HL-60 (cell line): Measurements from ENCODE around the gene FOXN1.

ENCODE experiments used
- DNase-seq, 2 experiments: peaks; one replicate each; pipeline ENCODE4 v3.0.0-alpha.2; 2010 to 2020; ENCODE audit warnings: low read depth in 1 of 2, low spot score in 1 of 2
- H3K27ac ChIP-seq: fragments of 250-450 bp; sonication (Bioruptor Pico); replicated peaks from 2 replicates; pipeline ENCODE4 v1.5.1; 2020; ENCODE audit warnings: mild to moderate bottlenecking, moderate library complexity
- H3K27me3 ChIP-seq: fragments of 250-450 bp; sonication (Bioruptor Pico); 2 replicates; pipeline ENCODE4 v1.5.1; 2021; ENCODE audit warnings: mild to moderate bottlenecking, moderate library complexity; ENCODE audit not compliant: insufficient read depth, poor library complexity, severe bottlenecking
- H3K4me3 ChIP-seq: replicated peaks from 2 replicates; pipeline ENCODE4 v1.5.1; 2011; ENCODE audit warnings: mild to moderate bottlenecking, control low read depth, low read length; ENCODE audit not compliant: insufficient read depth
- CTCF ChIP-seq: IDR thresholded peaks from one replicate; pipeline ENCODE4 v1.5.1; 2011; ENCODE audit warnings: low read length, control low read depth, inconsistent platforms; ENCODE audit not compliant: insufficient read depth
- GABPA ChIP-seq: IDR thresholded peaks from 2 replicates; pipeline ENCODE4 v1.6.1; 2012; ENCODE audit warnings: low read depth
- POLR2AphosphoS5 ChIP-seq: IDR thresholded peaks from 2 replicates; pipeline ENCODE4 v1.6.1; 2012; ENCODE audit warnings: low read depth
- REST ChIP-seq: IDR thresholded peaks from 2 replicates; pipeline ENCODE4 v1.6.1; 2012; ENCODE audit warnings: low read depth; ENCODE audit not compliant: insufficient replicate concordance
- SPI1 ChIP-seq: IDR thresholded peaks from 2 replicates; pipeline ENCODE4 v1.6.1; 2012; ENCODE audit warnings: low read depth, mild to moderate bottlenecking, borderline replicate concordance

FOXN1 gene

DNA sequence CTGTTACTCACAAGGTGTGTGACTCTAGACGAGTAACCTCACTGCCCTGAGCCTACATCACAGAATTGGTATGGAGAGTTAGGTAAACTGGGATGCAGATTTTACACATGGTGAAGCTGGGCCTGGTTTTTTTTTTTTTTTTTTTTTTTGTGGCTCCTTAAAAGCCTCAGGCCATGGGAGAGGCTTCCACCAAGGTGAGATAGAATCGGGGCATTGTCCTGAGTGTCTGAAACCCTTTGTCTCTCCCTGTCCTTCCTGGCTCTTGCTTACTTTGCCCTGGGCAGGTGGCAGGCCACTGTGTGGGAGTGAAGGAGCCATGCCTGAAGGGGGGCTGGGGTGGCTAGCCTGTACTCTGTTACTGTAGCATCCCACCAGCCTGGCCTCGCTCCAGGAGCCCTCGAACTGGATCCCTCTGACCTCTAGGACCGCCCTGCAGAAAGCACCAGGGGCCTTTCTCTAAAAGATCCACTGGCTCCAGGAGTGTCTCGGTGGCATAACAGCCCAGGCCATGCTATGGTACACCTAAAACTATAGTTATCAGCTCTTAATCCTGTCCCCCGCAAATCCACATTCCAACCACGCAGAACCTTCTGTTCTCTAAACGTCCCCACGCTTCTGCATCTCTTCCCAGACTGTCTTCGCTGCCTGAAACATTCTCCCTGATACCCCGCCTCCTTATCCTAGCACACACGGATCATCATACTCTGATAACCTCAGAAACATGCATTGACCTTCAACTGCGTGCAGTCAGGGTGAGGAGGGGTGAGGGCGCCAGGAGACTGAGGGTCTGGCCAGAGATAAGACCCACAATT, 34.4 kb upstream of the FOXN1 start:
- Histone ChIP-seq H3K27ac (no peak overlapping the region), H3K4me3 (no peak overlapping the region), H3K27me3 (peaks cover 5% of the 10 kb centered on the region)
- no peak for DNase-seq
- TF ChIP-seq POLR2AphosphoS5 (no peak), CTCF (no peak), SPI1 (no peak), REST (no peak), GABPA (no peak)

DNA sequence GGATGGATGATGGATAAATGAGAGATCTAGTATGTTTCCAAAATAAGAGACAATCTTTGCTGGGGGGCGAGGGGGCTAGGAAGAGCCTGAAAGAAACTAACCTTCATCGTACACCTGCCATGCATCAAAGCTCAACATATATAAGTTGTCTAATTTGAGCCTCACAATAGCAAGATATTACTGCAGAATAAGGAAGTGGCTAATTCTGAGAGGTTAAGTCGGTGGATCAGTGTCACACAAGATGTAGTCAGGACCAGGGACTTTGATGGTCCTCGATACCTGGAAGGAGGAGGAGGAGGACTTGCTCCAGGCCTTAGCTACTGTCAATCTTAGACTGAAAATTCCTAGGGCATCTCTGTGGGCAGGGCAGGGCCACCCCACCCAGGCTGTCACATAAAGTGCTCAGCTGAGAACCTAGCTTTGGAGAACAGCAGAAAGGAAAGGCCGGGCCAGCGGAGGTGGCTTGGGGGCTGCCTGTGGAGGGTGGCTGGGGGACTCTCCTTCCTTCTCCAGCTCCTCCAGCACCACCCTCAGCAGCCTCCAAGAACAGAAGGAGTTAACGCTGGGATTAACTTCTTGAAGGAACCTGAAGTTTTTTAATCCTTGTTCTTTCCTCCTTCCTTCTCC, 33.2 kb upstream of the FOXN1 start:
- no peak overlapping the region for H3K4me3 ChIP-seq

DNA sequence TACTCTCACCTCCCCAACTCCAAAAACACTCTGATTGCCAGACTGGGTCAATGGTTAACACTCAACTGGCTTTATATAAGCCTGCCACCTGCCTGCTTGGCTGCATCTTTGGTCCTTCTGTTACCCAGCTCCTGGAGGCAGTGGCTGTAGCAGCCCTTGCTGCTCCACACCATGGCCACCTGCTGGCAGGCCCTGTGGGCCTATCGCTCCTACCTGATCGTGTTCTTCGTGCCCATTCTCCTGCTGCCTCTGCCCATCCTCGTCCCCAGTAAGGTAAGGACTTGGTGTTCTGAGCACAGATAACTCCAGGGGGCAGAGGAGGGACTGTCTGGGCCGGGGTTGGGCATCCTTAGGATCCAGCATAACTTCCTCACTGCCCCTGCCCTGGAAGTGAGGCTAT, 32.6 kb upstream of the FOXN1 start, which contains the start of gene SLC13A2:
Gene SLC13A2, plus strand, starts transcription at position 103 of the 400 bp plus-strand sequence. Its CDS starts 69 bp downstream, at position 172.
- H3K27me3 ChIP-seq: peaks cover 3% of the 10 kb centered on the region
- H3K27ac ChIP-seq: no peak within 1 kb of the TSS
- DNase-seq: no peak
- no peak for TF ChIP-seq SPI1
- TF ChIP-seq REST: no peak
- TF ChIP-seq POLR2AphosphoS5: no peak
- TF ChIP-seq CTCF: no peak
- TF ChIP-seq GABPA: no peak
- no peak within 1 kb of the TSS for H3K4me3 ChIP-seq

More for the DNA sequence above, 33.2 kb upstream of the FOXN1 start:
- TF ChIP-seq REST (no peak), SPI1 (peak; percentile 60)
- no peak for DNase-seq
- peaks cover 3% of the 10 kb centered on the region for H3K27me3 ChIP-seq
- no peak overlapping the region for H3K27ac ChIP-seq
